Mesendoderm (in vitro differentiated cells): Measurements from ENCODE around the gene SASH1.

Experiments
- DNase-seq: peaks from one replicate; pipeline ENCODE4 v3.0.0; 2013
- H2AK5ac ChIP-seq: 2 replicates; pipeline ENCODE4 v1.6.1; 2013; ENCODE audit warnings: low read length, inconsistent platforms
- H2BK120ac ChIP-seq: 2 replicates; pipeline ENCODE4 v1.6.1; 2013; ENCODE audit warnings: low read depth, mild to moderate bottlenecking, low read length, moderate library complexity, mixed read lengths
- H2BK15ac ChIP-seq: replicated peaks from 2 replicates; pipeline ENCODE4 v1.6.1; 2013; ENCODE audit warnings: low read depth, mild to moderate bottlenecking, moderate library complexity
- H2BK5ac ChIP-seq: 2 replicates; pipeline ENCODE4 v1.6.1; 2013; ENCODE audit warnings: low read length, inconsistent platforms
- H3K18ac ChIP-seq: 2 replicates; pipeline ENCODE4 v1.6.1; 2013; ENCODE audit warnings: mild to moderate bottlenecking, low read length, mixed read lengths
- H3K23ac ChIP-seq: one replicate; pipeline ENCODE4 v1.6.1; 2013; ENCODE audit warnings: low read length
- H3K27ac ChIP-seq: 2 replicates; pipeline ENCODE4 v1.5.1; 2013; ENCODE audit warnings: low read depth, mild to moderate bottlenecking, inconsistent platforms, low read length, moderate library complexity
- H3K27me3 ChIP-seq: 2 replicates; pipeline ENCODE4 v1.6.1; 2013; ENCODE audit warnings: low read length, control low read depth, mild to moderate bottlenecking, inconsistent platforms; ENCODE audit not compliant: insufficient read depth, poor library complexity
- H3K36me3 ChIP-seq: 2 replicates; pipeline ENCODE4 v1.6.1; 2013; ENCODE audit warnings: low read length, inconsistent platforms; ENCODE audit not compliant: control insufficient read depth, insufficient read depth
- H3K4ac ChIP-seq: one replicate; pipeline ENCODE4 v1.6.1; 2013; ENCODE audit warnings: low read depth, mild to moderate bottlenecking, low read length, moderate library complexity
- H3K4me1 ChIP-seq: 2 replicates; pipeline ENCODE4 v1.6.1; 2013; ENCODE audit warnings: low read depth, low read length, inconsistent platforms; ENCODE audit not compliant: control insufficient read depth
- H3K4me2 ChIP-seq: 2 replicates; pipeline ENCODE4 v1.6.1; 2013; ENCODE audit warnings: low read length
- H3K4me3 ChIP-seq: 2 replicates; pipeline ENCODE4 v1.5.1; 2013; ENCODE audit warnings: mild to moderate bottlenecking, low read length
- H3K56ac ChIP-seq: one replicate; pipeline ENCODE4 v1.6.1; 2013; ENCODE audit warnings: low read length
- H3K79me1 ChIP-seq: 2 replicates; pipeline ENCODE4 v1.6.1; 2013; ENCODE audit warnings: low read length, inconsistent platforms
- H3K79me2 ChIP-seq: 2 replicates; pipeline ENCODE4 v1.6.1; 2013; ENCODE audit warnings: mild to moderate bottlenecking, low read length; ENCODE audit not compliant: control insufficient read depth, insufficient read depth
- H3K9ac ChIP-seq: 2 replicates; pipeline ENCODE4 v1.6.1; 2013; ENCODE audit warnings: low read length, inconsistent platforms
- H4K5ac ChIP-seq: one replicate; pipeline ENCODE4 v1.6.1; 2013; ENCODE audit warnings: low read length
- H4K8ac ChIP-seq: one replicate; pipeline ENCODE4 v1.6.1; 2013; ENCODE audit warnings: low read depth, mild to moderate bottlenecking, control low read depth, low read length, moderate library complexity
- WGBS: extraction: QIAGEN DNeasy Blood & Tissue Kit; methylation state at CpG from one replicate; pipeline ENCODE4 v1.1.7; 2013; ENCODE audit warnings: low lambda C conversion rate, missing lambda C conversion rate; ENCODE audit not compliant: insufficient coverage; ENCODE audit errors: extremely low coverage; 5-methylcytosine and 5-hydroxymethylcytosine counted together

Gene SASH1

DNA sequence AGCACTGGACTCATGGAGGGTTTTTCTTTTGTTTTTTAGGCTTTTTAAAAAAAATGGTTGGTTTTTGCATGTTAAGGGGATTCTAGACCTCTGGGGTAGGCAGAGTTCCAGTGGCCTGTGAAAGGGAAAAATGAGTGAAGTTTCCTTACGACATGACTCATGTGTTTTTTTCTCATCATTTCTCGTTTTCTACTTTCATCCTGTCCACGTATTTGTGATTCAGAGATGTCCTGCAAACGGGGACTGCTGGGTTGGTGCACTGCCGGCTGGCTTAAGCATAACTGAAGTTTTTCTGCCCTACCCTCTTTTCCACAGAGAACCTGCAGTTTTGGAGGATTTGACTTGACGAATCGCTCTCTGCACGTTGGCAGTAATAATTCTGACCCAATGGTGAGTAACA is 182.3 kb downstream of the SASH1 start:
- peak overlapping the region; percentile 25 for H3K18ac ChIP-seq
- H4K8ac ChIP-seq: no peak overlapping the region
- H3K4me3 ChIP-seq: no peak overlapping the region
- H3K4ac ChIP-seq: peak overlapping the region; percentile 25
- H3K36me3 ChIP-seq: peaks cover 3% of the 10 kb centered on the region
- peaks cover 1% of the 10 kb centered on the region for H3K4me1 ChIP-seq
- H2AK5ac ChIP-seq: no peak overlapping the region
- peak overlapping the region; percentile 20 for H2BK5ac ChIP-seq
- no peaks in the 10 kb centered on the region for H3K79me2 ChIP-seq
- no peak for DNase-seq
- H3K27ac ChIP-seq: no peak overlapping the region
- no CpG with 5 or more reads among the region's 8 CpGs for WGBS
- H2BK120ac ChIP-seq: no peak overlapping the region
- H3K23ac ChIP-seq: no peak overlapping the region
- no peak overlapping the region for H3K9ac ChIP-seq
- no peak overlapping the region for H4K5ac ChIP-seq
- no peaks in the 10 kb centered on the region for H3K79me1 ChIP-seq
- H3K56ac ChIP-seq: peak overlapping the region; percentile 17
- no peak overlapping the region for H3K4me2 ChIP-seq
- no peaks in the 10 kb centered on the region for H3K27me3 ChIP-seq
- no peak overlapping the region for H2BK15ac ChIP-seq

DNA sequence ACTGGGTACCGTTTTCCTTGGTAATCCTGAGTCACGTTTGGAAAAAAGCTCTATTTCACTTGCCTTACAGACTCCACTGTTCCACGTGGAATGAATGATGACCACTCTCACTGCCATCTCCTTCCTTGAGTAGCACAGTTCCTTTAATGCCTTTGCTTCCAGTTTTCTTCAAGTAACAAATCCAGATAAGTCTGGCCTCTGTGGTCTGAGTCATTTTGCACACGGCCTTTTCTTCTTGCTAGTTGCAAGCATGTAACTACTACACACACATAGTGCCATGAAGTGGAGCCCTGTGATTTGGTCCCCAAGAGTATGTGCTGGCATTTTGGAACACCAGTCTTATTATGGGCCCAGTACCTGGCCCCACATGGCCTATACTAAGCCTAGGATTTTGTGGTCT is 182.8 kb downstream of the SASH1 start:
- Histone ChIP-seq H3K4me3 (no peak overlapping the region), H3K36me3 (peaks cover 3% of the 10 kb centered on the region), H3K27ac (no peak overlapping the region), H4K8ac (no peak overlapping the region), H2BK5ac (no peak overlapping the region), H3K4ac (no peak overlapping the region), H3K23ac (no peak overlapping the region), H2AK5ac (no peak overlapping the region), H3K56ac (no peak overlapping the region), H3K9ac (no peak overlapping the region), H4K5ac (no peak overlapping the region), H3K4me1 (peaks cover 3% of the 10 kb centered on the region), H2BK15ac (no peak overlapping the region), H3K4me2 (no peak overlapping the region), H3K27me3 (no peaks in the 10 kb centered on the region), H2BK120ac (no peak overlapping the region), H3K79me1 (no peaks in the 10 kb centered on the region), H3K79me2 (no peaks in the 10 kb centered on the region), H3K18ac (peak overlapping the region; percentile 25)
- DNase-seq: no peak
- WGBS: no CpG with 5 or more reads among the region's 4 CpGs

DNA sequence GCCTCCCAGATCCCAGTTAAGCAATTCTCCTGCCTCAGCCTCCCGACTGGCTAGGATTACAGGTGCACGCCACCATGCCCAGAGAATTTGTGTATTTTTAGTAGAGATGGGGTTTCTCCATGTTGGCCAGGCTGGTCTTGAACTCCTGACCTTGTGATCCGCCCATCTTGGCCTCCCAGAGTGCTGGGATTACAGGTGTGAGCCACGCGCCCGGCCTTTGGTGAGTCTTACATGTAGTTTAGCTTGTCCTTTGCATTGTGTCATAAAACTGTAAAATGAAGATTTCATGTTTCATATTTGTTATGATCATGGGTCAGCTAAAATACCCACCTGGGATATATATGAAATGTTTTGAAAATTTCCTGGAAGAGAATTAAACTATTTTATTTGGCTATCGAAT is 183.5 kb downstream of the SASH1 start:
- Histone ChIP-seq H3K23ac (no peak overlapping the region), H3K4me2 (no peak overlapping the region), H4K5ac (no peak overlapping the region), H2AK5ac (no peak overlapping the region), H3K18ac (no peak overlapping the region), H3K4me1 (peaks cover 3% of the 10 kb centered on the region), H3K9ac (no peak overlapping the region), H4K8ac (no peak overlapping the region), H3K56ac (no peak overlapping the region), H2BK5ac (no peak overlapping the region), H3K4ac (no peak overlapping the region), H3K27ac (no peak overlapping the region), H3K79me1 (no peaks in the 10 kb centered on the region), H3K36me3 (peaks cover 3% of the 10 kb centered on the region), H3K27me3 (no peaks in the 10 kb centered on the region), H3K4me3 (no peak overlapping the region), H2BK15ac (no peak overlapping the region), H3K79me2 (no peaks in the 10 kb centered on the region), H2BK120ac (no peak overlapping the region)
- DNase-seq: no peak
- no CpG with 5 or more reads among the region's 7 CpGs for WGBS

DNA sequence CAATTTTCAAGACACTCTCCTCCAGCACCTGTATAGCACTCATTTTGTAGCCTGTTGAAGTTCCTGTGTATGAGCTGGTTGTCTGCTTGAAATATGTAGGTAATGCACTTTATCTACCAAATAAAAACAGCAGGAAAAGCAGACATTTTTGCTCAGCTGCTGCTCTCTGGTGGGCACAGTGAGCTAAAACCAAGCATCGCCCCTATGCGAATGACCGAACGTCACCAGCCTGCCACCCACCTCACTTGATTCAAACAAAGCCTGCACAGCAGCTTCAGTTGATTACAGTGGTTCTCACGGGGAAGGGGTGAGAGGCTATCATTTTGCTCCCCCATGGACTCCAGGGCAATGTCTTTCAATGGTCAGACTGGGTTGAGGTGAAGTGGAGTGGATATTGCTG is 185.7 kb downstream of the SASH1 start:
- no peak overlapping the region for H2BK15ac ChIP-seq
- no peaks in the 10 kb centered on the region for H3K79me2 ChIP-seq
- no peak overlapping the region for H3K18ac ChIP-seq
- no peaks in the 10 kb centered on the region for H3K27me3 ChIP-seq
- peaks cover 4% of the 10 kb centered on the region for H3K36me3 ChIP-seq
- H2BK120ac ChIP-seq: no peak overlapping the region
- H3K4ac ChIP-seq: no peak overlapping the region
- no peak overlapping the region for H3K9ac ChIP-seq
- no peaks in the 10 kb centered on the region for H3K79me1 ChIP-seq
- H3K4me2 ChIP-seq: no peak overlapping the region
- H3K56ac ChIP-seq: no peak overlapping the region
- H2AK5ac ChIP-seq: peak overlapping the region; percentile 10
- H3K27ac ChIP-seq: no peak overlapping the region
- no peak overlapping the region for H4K5ac ChIP-seq
- H3K23ac ChIP-seq: no peak overlapping the region
- H2BK5ac ChIP-seq: no peak overlapping the region
- no peak overlapping the region for H3K4me3 ChIP-seq
- DNase-seq: peak; percentile 51
- H3K4me1 ChIP-seq: peaks cover 2% of the 10 kb centered on the region
- no peak overlapping the region for H4K8ac ChIP-seq
- WGBS: no CpG with 5 or more reads among the region's 5 CpGs

DNA sequence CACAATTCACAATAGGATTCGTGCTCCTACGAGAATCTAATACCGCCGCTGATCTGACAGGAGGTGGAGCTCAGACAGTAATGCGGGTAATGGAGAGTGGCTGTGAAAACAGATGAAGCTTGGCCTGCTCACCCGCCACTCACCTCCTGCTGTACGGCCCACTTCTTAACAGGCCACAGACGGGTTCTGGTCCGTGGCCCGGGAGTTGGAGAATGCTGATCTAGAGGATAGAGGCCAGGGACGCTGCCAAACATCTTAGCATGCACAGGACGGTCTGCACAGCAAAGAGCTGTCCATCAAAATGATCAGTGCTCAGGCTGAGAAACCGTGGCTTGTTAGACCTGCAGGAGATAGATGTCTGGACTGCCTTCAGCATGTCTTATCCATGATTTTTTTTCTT is 186.4 kb downstream of the SASH1 start:
- H3K4me3 ChIP-seq: no peak overlapping the region
- no peak overlapping the region for H3K4me2 ChIP-seq
- H3K23ac ChIP-seq: no peak overlapping the region
- no peak for DNase-seq
- H2BK120ac ChIP-seq: no peak overlapping the region
- no peaks in the 10 kb centered on the region for H3K79me2 ChIP-seq
- no peak overlapping the region for H4K5ac ChIP-seq
- no peak overlapping the region for H3K56ac ChIP-seq
- H3K4me1 ChIP-seq: peaks cover 2% of the 10 kb centered on the region
- H2BK5ac ChIP-seq: no peak overlapping the region
- WGBS: no CpG with 5 or more reads among the region's 13 CpGs
- H2AK5ac ChIP-seq: no peak overlapping the region
- H3K27ac ChIP-seq: no peak overlapping the region
- H3K79me1 ChIP-seq: no peaks in the 10 kb centered on the region
- no peak overlapping the region for H3K4ac ChIP-seq
- H3K9ac ChIP-seq: no peak overlapping the region
- peaks cover 4% of the 10 kb centered on the region for H3K36me3 ChIP-seq
- H3K18ac ChIP-seq: no peak overlapping the region
- no peaks in the 10 kb centered on the region for H3K27me3 ChIP-seq
- H4K8ac ChIP-seq: no peak overlapping the region
- no peak overlapping the region for H2BK15ac ChIP-seq

DNA sequence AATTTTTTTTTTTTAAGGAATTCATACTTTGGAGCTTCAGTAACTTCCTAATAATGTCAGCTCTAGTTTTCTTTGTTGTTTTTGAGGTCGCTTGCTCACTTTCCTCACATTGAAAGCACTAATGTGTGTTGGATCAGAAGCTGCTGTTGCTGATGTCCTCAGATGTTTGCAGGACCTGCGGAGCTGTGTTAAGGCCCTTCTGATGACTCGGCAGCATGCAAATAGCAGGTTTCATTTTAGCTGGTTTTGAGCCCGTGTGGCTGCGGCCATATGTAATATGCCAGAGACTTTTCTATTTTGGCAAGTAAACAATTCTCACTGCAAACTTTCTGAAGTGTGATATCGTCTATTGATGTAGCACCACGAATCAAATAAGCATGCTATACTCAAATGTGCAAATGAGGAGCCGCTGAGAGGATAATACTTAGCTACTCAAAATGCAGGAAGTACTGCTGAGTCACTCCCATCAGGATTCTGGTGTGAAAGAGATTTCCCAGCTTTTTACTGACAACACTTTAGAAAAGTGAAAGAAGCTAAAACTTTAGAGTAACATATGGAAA is 187.8 kb downstream of the SASH1 start:
- Histone ChIP-seq H2BK120ac (no peak overlapping the region), H3K23ac (no peak overlapping the region), H3K79me2 (no peaks in the 10 kb centered on the region), H3K36me3 (peaks cover 3% of the 10 kb centered on the region), H2BK15ac (no peak overlapping the region), H3K9ac (peak overlapping the region; percentile 42), H3K56ac (peak overlapping the region; percentile 84), H3K4me1 (peaks cover 2% of the 10 kb centered on the region), H3K27ac (peak overlapping the region; percentile 13), H2AK5ac (no peak overlapping the region), H4K5ac (peak overlapping the region; percentile 10), H2BK5ac (peak overlapping the region; percentile 39), H4K8ac (no peak overlapping the region), H3K4ac (peak overlapping the region; percentile 76), H3K27me3 (no peaks in the 10 kb centered on the region), H3K79me1 (no peaks in the 10 kb centered on the region), H3K18ac (peak overlapping the region; percentile 42), H3K4me3 (no peak overlapping the region), H3K4me2 (no peak overlapping the region)
- no CpG with 5 or more reads among the region's 8 CpGs for WGBS
- DNase-seq: peak; percentile 85
